Stimulated activated effector memory CD8-positive, alpha-beta T cell treated with anti-CD3 and anti-CD28 coated beads, Interleukin-12 subunit alpha, Interleukin-12 subunit beta, amount 100 ng/mL, for 72 hours (primary cell): ENCODE data around the gene PPP2R2C.

ENCODE experiments used
- ATAC-seq: fragments of 150-1000 bp; cut with Tn5 transposase; 2 replicates; pipeline ENCODE4 v1.10.0; 2021
- DNase-seq, 2 donors: peaks; one replicate each; pipeline ENCODE4 v3.0.0; 2021 to 2022; ENCODE audit warnings: low spot score in 2 of 2
- H3K27ac Mint-ChIP-seq: one replicate; pipeline ENCODE4 v1.8.0; 2022; ENCODE audit warnings: mild to moderate bottlenecking, mixed read lengths
- H3K36me3 Mint-ChIP-seq: one replicate; pipeline ENCODE4 v1.8.0; 2022; ENCODE audit warnings: mild to moderate bottlenecking, mixed read lengths
- H3K4me1 Mint-ChIP-seq: one replicate; pipeline ENCODE4 v1.8.0; 2022; ENCODE audit warnings: mixed read lengths
- H3K4me3 Mint-ChIP-seq: one replicate; pipeline ENCODE4 v1.8.0; 2022; ENCODE audit warnings: mild to moderate bottlenecking, mixed read lengths
- H3K9me3 Mint-ChIP-seq: one replicate; pipeline ENCODE4 v1.8.0; 2022; ENCODE audit warnings: mixed read lengths

The PPP2R2C gene

DNA sequence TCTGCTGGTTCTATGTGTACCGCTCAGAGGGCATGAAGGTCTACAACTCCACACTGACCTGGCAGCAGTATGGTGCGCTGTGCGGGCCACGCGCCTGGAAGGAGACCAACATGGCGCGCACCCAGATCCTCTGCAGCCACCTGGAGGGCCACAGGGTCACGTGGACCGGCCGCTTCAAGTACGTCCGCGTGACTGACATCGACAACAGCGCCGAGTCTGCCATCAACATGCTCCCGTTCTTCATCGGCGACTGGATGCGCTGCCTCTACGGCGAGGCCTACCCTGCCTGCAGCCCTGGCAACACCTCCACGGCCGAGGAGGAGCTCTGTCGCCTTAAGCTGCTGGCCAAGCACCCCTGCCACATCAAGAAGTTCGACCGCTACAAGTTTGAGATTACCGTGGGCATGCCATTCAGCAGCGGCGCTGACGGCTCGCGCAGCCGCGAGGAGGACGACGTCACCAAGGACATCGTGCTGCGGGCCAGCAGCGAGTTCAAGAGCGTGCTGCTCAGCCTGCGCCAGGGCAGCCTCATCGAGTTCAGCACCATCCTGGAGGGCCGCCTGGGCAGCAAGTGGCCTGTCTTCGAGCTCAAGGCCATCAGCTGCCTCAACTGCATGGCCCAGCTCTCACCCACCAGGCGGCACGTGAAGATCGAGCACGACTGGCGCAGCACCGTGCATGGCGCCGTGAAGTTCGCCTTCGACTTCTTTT, 170.5 kb downstream of the PPP2R2C start:
- DNase-seq (no peak), ATAC-seq (no peak)
- peaks cover 7% of the 10 kb centered on the region for H3K4me1 Mint-ChIP-seq
- H3K4me3 Mint-ChIP-seq, result no peak overlapping the region
- no peaks in the 10 kb centered on the region for H3K9me3 Mint-ChIP-seq
- no peaks in the 10 kb centered on the region for H3K36me3 Mint-ChIP-seq
- no peak overlapping the region for H3K27ac Mint-ChIP-seq

DNA sequence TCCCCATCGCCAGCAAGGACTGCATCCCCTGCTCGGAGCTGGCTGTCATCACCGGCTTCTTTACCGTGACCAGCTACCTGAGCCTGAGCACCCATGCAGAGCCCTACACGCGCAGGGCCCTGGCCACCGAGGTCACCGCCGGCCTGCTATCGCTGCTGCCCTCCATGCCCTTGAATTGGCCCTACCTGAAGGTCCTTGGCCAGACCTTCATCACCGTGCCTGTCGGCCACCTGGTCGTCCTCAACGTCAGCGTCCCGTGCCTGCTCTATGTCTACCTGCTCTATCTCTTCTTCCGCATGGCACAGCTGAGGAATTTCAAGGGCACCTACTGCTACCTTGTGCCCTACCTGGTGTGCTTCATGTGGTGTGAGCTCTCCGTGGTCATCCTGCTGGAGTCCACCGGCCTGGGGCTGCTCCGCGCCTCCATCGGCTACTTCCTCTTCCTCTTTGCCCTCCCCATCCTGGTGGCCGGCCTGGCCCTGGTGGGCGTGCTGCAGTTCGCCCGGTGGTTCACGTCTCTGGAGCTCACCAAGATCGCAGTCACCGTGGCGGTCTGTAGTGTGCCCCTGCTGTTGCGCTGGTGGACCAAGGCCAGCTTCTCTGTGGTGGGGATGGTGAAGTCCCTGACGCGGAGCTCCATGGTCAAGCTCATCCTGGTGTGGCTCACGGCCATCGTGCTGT, 171.2 kb downstream of the PPP2R2C start:
- ATAC-seq, result no peak
- H3K4me1 Mint-ChIP-seq, result peaks cover 7% of the 10 kb centered on the region
- H3K27ac Mint-ChIP-seq, result no peak overlapping the region

DNA sequence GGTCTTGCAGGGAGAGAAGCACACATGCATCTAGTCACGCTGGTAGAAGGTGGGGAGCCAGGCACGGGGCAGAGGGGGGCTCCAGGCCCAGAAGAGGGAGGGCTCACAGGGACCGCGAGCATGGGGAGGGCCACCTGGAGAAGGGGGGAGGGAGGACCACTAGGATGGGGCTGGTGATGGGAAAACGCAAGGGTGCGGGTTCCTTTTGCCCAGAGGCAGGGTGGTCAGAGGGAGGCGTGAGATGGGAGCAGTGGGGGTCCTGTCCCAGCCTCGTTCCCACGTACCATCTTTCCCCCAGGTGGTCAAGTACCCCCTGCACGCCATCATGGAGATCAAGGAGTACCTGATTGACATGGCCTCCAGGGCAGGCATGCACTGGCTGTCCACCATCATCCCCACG, 172.1 kb downstream of the PPP2R2C start:
- H3K27ac Mint-ChIP-seq, result no peak overlapping the region
- DNase-seq (no peak), ATAC-seq (no peak)

More for the DNA sequence above, 171.2 kb downstream of the PPP2R2C start:
- DNase-seq, result no peak
- H3K4me3 Mint-ChIP-seq, result no peak overlapping the region
- no peaks in the 10 kb centered on the region for H3K36me3 Mint-ChIP-seq
- H3K9me3 Mint-ChIP-seq, result no peaks in the 10 kb centered on the region

DNA sequence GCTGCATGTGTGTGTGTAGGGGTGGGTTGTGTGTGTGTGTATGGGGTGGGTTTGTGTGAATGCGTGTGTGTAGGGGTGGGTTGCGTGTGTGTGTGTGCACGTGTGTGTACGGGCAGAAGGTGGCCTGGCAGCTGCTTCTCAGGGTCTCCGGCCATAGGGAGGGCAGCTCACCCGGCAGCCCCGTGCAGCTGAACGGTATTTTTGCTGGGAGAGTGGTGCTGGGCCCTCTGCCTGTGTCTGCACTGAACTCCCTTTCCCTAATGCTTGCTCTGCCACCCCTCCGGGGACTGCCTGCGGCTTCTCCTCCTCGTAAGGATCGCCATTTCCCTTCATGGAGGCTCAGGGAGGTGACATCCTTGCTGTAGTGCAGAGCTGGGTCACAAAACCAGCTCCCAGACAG, 172.5 kb downstream of the PPP2R2C start:
- H3K36me3 Mint-ChIP-seq, result no peaks in the 10 kb centered on the region
- no peak for DNase-seq
- peaks cover 7% of the 10 kb centered on the region for H3K4me1 Mint-ChIP-seq
- H3K4me3 Mint-ChIP-seq, result no peak overlapping the region
- no peak overlapping the region for H3K27ac Mint-ChIP-seq
- H3K9me3 Mint-ChIP-seq, result no peaks in the 10 kb centered on the region
- ATAC-seq, result no peak

More for the DNA sequence above, 172.1 kb downstream of the PPP2R2C start:
- H3K4me3 Mint-ChIP-seq, result no peak overlapping the region
- H3K36me3 Mint-ChIP-seq, result no peaks in the 10 kb centered on the region
- no peaks in the 10 kb centered on the region for H3K9me3 Mint-ChIP-seq
- H3K4me1 Mint-ChIP-seq, result peaks cover 7% of the 10 kb centered on the region

DNA sequence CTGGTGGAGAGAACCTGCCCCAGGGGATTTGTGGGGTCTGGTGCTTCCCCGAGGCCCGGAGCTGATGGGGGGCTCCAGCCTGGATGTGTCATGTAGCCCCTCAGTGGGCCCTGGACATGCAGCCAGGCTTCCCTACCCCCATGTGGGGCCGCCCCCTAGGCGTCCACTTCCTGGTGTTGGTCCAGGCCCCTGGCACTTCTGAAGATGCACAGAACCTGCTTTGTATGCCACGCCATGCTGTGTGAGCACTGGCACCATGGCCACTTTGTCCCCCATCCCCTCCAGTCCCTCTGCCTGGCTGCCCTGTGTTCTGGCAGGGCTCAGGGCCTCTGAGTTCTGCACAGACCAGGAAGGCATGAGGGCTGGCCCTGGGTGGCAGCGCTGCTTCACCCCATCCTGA, 173.6 kb downstream of the PPP2R2C start:
- no peak for ATAC-seq

DNA sequence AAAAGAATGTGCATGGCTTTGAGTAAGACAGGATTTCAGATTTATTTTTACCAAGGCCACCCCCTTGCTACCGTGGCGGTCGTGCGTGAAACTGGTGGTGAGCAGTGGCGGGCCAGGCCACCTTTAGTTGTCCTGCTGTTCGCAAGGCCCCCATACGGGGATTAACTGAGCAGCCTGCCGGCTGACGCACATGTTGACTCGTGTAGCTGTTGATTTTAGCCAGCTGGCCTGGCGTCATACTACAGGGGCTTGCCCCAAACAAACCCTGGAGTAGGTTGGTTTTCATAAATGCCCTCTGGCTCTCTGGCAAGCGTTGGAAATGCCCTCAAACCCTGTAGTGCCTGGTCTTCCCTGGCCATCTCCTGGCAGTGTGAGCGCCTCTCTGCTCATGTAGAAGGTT, 174.4 kb downstream of the PPP2R2C start:
- no peak for DNase-seq

More for the DNA sequence above, 173.6 kb downstream of the PPP2R2C start:
- H3K36me3 Mint-ChIP-seq, result no peaks in the 10 kb centered on the region
- no peak overlapping the region for H3K27ac Mint-ChIP-seq
- no peak overlapping the region for H3K4me3 Mint-ChIP-seq
- H3K4me1 Mint-ChIP-seq, result peaks cover 7% of the 10 kb centered on the region
- H3K9me3 Mint-ChIP-seq, result no peaks in the 10 kb centered on the region
- no peak for DNase-seq

DNA sequence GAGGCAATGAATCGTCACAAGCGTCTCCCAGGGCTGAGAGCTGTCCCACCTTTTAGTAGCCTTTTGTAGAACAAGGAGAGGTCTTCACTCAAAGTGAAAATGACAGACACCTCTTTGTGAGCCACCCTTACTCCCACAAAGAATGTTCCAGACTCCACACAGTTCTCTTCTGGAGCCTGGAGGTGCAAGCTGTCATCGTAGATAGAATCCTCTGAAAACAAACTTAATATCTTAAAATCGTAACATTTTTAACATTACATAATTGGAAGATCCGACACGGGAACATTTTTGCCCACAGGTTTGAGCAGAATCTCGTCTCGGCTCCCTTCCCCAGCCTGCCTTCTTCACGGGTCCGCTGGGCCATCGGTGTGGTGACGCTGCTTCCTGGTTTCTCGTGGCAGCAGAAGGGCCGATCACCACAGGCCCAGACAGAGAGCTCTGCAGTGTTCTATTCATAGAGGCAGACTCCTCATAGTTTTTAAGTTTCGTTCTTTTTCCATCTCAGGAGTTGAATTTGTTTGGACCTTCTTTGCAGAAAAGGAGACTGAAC, 175.1 kb downstream of the PPP2R2C start:
- DNase-seq, result no peak
- no peak overlapping the region for H3K4me3 Mint-ChIP-seq
- no peak for ATAC-seq
- peaks cover 10% of the 10 kb centered on the region for H3K4me1 Mint-ChIP-seq
- H3K36me3 Mint-ChIP-seq, result no peaks in the 10 kb centered on the region
- H3K9me3 Mint-ChIP-seq, result no peaks in the 10 kb centered on the region
- no peak overlapping the region for H3K27ac Mint-ChIP-seq

More for the DNA sequence above, 174.4 kb downstream of the PPP2R2C start:
- no peak overlapping the region for H3K27ac Mint-ChIP-seq
- no peak for ATAC-seq
- peaks cover 7% of the 10 kb centered on the region for H3K4me1 Mint-ChIP-seq
- no peak overlapping the region for H3K4me3 Mint-ChIP-seq
- H3K36me3 Mint-ChIP-seq, result no peaks in the 10 kb centered on the region
- no peaks in the 10 kb centered on the region for H3K9me3 Mint-ChIP-seq

DNA sequence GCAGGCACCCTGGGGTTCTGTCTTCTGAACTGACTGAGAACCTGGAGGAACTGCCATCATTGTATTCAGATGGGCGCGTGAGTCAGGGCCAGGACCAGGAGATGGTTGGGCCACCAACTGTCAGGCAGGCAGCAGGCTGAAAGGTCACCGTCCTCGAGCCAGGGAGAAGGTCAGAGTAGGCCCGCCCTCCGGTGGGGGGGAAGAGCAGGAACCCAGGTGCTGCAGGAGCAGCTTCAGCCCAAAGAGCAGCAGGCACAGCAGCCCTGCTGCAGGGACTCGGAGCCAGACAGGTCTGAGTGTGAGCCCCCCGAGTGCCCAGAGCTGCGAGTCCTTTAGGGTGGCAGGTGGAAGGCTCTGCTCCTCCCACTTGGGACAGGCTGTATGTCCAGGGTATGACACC, 176.4 kb downstream of the PPP2R2C start:
- DNase-seq (no peak), ATAC-seq (no peak)
- Mint-ChIP-seq H3K27ac (no peak overlapping the region), H3K36me3 (no peaks in the 10 kb centered on the region), H3K9me3 (no peaks in the 10 kb centered on the region), H3K4me3 (no peak overlapping the region), H3K4me1 (peaks cover 7% of the 10 kb centered on the region)

DNA sequence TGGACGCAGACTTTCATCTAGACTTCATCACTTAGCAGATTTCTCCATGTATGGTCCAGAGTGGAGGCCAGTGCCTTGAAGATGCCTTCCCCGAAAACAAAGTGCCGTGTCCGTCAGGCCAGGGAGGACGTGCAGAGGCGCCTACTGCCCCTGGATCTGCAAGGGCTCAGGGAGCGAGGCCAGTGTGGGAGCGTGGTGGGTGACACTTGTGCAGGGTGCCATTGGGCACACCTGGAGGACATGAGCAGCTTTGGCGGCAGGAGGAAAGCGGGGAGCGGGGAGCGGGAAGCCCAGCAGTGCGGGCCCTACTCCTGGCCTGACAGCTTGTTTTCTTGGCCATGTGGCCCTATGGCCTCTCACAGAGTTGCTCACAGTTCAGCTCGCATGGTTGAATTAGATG, 176.9 kb downstream of the PPP2R2C start:
- no peaks in the 10 kb centered on the region for H3K9me3 Mint-ChIP-seq
- H3K27ac Mint-ChIP-seq, result no peak overlapping the region
- DNase-seq, result no peak
- H3K4me1 Mint-ChIP-seq, result peaks cover 4% of the 10 kb centered on the region
- no peaks in the 10 kb centered on the region for H3K36me3 Mint-ChIP-seq
- ATAC-seq, result no peak
- no peak overlapping the region for H3K4me3 Mint-ChIP-seq

DNA sequence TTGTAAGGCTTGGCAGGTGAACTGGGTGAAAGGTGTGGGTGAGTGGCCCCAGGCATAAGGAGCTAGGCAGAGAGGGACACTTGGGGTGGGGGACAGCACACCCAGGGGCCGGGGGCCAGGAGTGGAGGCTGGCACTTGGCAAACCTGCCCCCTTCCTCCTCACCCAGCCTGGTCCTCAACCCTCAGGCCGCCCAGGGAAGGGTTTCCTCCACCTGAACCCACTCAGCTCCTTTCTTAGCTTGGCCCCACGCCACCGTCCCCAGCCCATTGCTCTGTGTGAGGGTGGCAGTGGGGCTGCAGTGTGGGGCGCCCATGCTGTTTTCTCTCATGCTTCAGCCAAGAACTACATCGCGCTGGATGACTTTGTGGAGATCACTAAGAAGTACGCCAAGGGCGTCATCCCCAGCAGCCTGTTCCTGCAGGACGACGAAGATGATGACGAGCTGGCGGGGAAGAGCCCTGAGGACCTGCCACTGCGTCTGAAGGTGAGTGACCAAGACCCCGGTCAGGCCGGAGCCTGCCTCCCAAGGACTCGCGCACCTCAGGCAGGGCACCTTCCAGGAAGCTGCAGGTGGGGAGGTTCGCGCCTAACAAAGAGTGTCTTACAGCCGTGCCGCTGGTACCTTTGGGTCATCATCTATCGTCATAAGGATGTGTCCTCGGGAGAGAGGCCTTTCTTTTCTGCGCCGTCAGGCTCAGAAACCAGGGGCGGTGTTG, 177.6 kb downstream of the PPP2R2C start:
- no peak overlapping the region for H3K27ac Mint-ChIP-seq
- no peaks in the 10 kb centered on the region for H3K36me3 Mint-ChIP-seq
- no peaks in the 10 kb centered on the region for H3K9me3 Mint-ChIP-seq
- no peak for DNase-seq
- H3K4me1 Mint-ChIP-seq, result peaks cover 4% of the 10 kb centered on the region
- ATAC-seq, result no peak
- H3K4me3 Mint-ChIP-seq, result no peak overlapping the region

DNA sequence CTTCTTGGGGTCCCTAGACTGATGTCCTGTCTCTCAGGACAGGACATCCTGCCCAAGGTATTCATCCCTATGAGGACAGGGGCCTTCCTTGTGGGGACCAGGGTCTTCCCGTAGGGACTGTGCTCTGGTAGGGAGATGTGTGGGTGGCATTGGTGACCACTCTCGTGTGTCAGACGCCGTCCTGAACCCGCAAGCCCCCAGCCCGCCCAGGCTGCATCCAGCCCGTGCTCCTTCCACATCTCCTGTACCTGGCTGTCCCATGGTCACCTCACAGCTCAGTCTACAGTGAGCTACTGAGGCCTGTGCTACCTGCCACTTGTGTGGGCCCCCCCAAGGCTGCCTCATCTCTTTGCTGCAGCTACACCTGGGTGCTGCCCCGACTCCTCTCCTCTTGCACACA, 178.8 kb downstream of the PPP2R2C start:
- no peak overlapping the region for H3K27ac Mint-ChIP-seq
- ATAC-seq (no peak), DNase-seq (no peak)
- no peak overlapping the region for H3K4me3 Mint-ChIP-seq
- peaks cover 4% of the 10 kb centered on the region for H3K4me1 Mint-ChIP-seq
- H3K9me3 Mint-ChIP-seq, result no peaks in the 10 kb centered on the region
- H3K36me3 Mint-ChIP-seq, result no peaks in the 10 kb centered on the region

DNA sequence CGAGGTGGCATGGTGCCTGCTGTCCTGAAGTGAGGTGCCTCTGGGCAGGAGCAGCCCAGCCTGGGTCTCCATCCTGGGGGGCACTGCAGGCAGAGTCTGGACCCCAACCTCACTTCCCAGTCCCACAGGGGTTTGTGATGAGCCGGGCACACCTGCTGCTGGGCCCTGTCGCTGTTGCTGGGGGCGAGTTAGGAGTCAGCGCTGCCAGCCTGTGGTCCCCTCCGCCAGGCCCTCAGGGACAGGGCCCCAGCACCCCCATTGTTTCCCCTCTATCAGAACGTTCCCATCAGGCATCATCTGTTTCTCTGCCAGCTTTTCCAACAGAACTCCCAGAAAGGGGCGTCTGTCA, 179.3 kb downstream of the PPP2R2C start:
- no peak overlapping the region for H3K27ac Mint-ChIP-seq
- DNase-seq, result no peak
- no peak overlapping the region for H3K4me3 Mint-ChIP-seq
- no peaks in the 10 kb centered on the region for H3K36me3 Mint-ChIP-seq
- ATAC-seq, result no peak
- peaks cover 4% of the 10 kb centered on the region for H3K4me1 Mint-ChIP-seq
- H3K9me3 Mint-ChIP-seq, result no peaks in the 10 kb centered on the region

DNA sequence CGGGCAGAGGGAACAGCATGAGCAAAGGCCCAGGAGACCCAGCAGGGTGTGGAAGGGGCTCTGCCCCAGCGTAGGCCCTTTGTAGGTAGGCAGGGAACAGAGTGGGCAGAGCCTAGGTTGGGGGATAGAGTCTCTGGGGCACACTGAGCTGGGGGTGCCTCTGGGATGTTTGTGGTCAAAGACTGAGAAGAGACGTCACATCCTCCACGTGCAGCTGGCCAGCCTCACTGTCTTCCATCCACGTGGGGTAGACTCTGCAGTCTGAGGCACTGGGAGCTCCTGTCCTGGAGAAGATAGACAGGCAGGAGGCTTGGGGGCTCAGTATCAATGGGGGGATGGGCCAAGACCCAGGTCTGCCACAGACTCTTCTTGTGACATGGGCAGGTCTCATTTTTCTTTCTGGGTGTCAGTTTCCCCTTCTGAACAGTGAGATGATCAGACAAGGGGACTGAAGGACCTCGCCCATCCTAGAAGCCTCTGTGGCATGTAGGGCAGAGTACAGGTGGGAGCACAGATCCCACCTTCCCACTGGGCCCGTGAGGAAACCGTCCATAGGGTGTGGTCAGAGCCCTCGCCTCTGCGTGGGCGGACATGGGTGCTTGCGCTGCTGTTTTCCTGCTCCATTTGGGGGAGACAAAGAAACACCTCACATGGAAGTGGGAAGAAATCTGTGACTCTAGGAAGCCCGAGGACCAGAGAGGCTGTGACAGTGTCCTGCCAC, 179.9 kb downstream of the PPP2R2C start:
- Mint-ChIP-seq H3K4me1 (peaks cover 4% of the 10 kb centered on the region), H3K9me3 (no peaks in the 10 kb centered on the region), H3K36me3 (no peaks in the 10 kb centered on the region), H3K27ac (no peak overlapping the region), H3K4me3 (no peak overlapping the region)
- no peak for DNase-seq
- ATAC-seq, result no peak

DNA sequence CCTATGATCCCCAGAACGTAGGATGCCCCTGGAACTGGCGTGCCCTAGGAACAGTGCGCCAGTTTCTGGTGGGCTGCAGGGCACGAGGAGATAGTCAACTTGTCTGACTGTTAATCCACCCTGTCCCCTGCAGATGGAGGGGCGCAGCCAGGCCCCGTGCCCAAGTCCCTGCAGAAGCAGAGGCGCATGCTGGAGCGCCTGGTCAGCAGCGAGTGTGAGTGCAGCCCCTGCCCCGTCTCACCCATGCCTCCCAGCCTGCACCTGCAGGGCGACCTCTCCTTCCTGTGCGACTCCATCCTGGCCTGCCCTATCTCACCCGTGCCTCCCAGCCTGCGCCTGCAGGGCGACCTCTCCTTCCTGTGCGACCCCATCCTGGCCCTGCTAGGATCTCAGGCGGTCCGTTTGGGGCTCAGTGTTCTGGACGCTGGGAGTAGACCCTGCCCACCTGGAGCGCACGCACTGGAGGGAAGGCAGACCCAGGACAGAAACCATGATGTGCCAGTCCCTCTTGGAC, 180.6 kb downstream of the PPP2R2C start:
- Mint-ChIP-seq H3K4me3 (no peak overlapping the region), H3K27ac (no peak overlapping the region), H3K9me3 (no peaks in the 10 kb centered on the region), H3K36me3 (no peaks in the 10 kb centered on the region), H3K4me1 (peaks cover 4% of the 10 kb centered on the region)
- ATAC-seq, result no peak
- no peak for DNase-seq
